PFSK-1 (cell line): ENCODE measurements around the gene FOXE1.

Source experiments
- FOXP2 ChIP-seq: optimal IDR thresholded peaks from 2 replicates; pipeline ENCODE3; 2011; ENCODE audit warnings: borderline replicate concordance, control low read depth, inconsistent platforms; ENCODE audit not compliant: insufficient read depth; ENCODE audit errors: extremely low read length, extremely low read depth
- POLR2AphosphoS5 ChIP-seq: IDR thresholded peaks from 2 replicates; pipeline ENCODE4 v1.6.1; 2012; ENCODE audit warnings: low read depth, mild to moderate bottlenecking, control low read depth, low read length, moderate library complexity
- REST ChIP-seq, 2 experiments: IDR thresholded peaks; 2 replicates each; pipeline versions ENCODE4 v1.6.1 to v1.8.0; 2011 to 2012; ENCODE audit warnings: low read depth in 2 of 2, low read length in 2 of 2, control low read depth in 1 of 2, inconsistent platforms in 1 of 2, mild to moderate bottlenecking in 1 of 2, moderate library complexity in 1 of 2; ENCODE audit not compliant: insufficient read depth in 1 of 2
- SIN3A ChIP-seq: IDR thresholded peaks from 2 replicates; pipeline ENCODE4 v1.6.1; 2012; ENCODE audit warnings: mild to moderate bottlenecking, low read length, moderate library complexity, borderline replicate concordance; ENCODE audit not compliant: insufficient read depth
- TAF1 ChIP-seq: IDR thresholded peaks from 2 replicates; pipeline ENCODE4 v1.6.1; 2012; ENCODE audit warnings: low read length, control low read depth, borderline replicate concordance; ENCODE audit not compliant: insufficient read depth

FOXE1 gene

GRCh38 chr9:97847474-97848214, 5.4 kb upstream of the FOXE1 start:
- TF ChIP-seq REST (IDR thresholded peaks at IDR 0.05; ENCODE audit: insufficient read depth in 1 of 2, low read depth in 2 of 2, low read length in 2 of 2) = no peak
- no peak for TF ChIP-seq TAF1
- TF ChIP-seq SIN3A = no peak
- no peak for TF ChIP-seq POLR2AphosphoS5
- no peak for TF ChIP-seq FOXP2

- no peak for TF ChIP-seq TAF1
These were observed 4.9 kb upstream of the FOXE1 start for GRCh38 chr9:97848215-97848479.

GRCh38 chr9:97848480-97849237, 4.4 kb upstream of the FOXE1 start:
- TF ChIP-seq REST (IDR thresholded peaks at IDR 0.05; ENCODE audit: insufficient read depth in 1 of 2, low read depth in 2 of 2, low read length in 2 of 2) (no peak), FOXP2 (no peak), TAF1 (no peak), SIN3A (no peak), POLR2AphosphoS5 (no peak)

- no peak for TF ChIP-seq TAF1
- TF ChIP-seq POLR2AphosphoS5 = no peak
- no peak for TF ChIP-seq REST (IDR thresholded peaks at IDR 0.05; ENCODE audit: insufficient read depth in 1 of 2, low read depth in 2 of 2, low read length in 2 of 2)
- TF ChIP-seq FOXP2 = no peak
- no peak for TF ChIP-seq SIN3A
These were observed 3.0 kb upstream of the FOXE1 start for GRCh38 chr9:97849980-97850379.

GRCh38 chr9:97850746-97851445, 2.1 kb upstream of the FOXE1 start:
- no peak for TF ChIP-seq FOXP2
- no peak for TF ChIP-seq TAF1
- no peak for TF ChIP-seq POLR2AphosphoS5
- no peak for TF ChIP-seq SIN3A
- TF ChIP-seq REST (IDR thresholded peaks at IDR 0.05; ENCODE audit: insufficient read depth in 1 of 2, low read depth in 2 of 2, low read length in 2 of 2) = no peak
